Measurements from ENCODE around the gene LTB4R.

Gene LTB4R, protein sequence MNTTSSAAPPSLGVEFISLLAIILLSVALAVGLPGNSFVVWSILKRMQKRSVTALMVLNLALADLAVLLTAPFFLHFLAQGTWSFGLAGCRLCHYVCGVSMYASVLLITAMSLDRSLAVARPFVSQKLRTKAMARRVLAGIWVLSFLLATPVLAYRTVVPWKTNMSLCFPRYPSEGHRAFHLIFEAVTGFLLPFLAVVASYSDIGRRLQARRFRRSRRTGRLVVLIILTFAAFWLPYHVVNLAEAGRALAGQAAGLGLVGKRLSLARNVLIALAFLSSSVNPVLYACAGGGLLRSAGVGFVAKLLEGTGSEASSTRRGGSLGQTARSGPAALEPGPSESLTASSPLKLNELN

DNA sequence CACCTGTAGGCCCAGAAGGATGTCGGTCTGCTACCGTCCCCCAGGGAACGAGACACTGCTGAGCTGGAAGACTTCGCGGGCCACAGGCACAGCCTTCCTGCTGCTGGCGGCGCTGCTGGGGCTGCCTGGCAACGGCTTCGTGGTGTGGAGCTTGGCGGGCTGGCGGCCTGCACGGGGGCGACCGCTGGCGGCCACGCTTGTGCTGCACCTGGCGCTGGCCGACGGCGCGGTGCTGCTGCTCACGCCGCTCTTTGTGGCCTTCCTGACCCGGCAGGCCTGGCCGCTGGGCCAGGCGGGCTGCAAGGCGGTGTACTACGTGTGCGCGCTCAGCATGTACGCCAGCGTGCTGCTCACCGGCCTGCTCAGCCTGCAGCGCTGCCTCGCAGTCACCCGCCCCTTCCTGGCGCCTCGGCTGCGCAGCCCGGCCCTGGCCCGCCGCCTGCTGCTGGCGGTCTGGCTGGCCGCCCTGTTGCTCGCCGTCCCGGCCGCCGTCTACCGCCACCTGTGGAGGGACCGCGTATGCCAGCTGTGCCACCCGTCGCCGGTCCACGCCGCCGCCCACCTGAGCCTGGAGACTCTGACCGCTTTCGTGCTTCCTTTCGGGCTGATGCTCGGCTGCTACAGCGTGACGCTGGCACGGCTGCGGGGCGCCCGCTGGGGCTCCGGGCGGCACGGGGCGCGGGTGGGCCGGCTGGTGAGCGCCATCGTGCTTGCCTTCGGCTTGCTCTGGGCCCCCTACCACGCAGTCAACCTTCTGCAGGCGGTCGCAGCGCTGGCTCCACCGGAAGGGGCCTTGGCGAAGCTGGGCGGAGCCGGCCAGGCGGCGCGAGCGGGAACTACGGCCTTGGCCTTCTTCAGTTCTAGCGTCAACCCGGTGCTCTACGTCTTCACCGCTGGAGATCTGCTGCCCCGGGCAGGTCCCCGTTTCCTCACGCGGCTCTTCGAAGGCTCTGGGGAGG is at the start of gene LTB4R:
TSS of gene LTB4R (plus strand) at position 857 of the 959 bp plus-strand sequence. CDS start 4,150 bp downstream, outside the sequence.
- peak; percentile 80 for DNase-seq (ENCODE audit: low spot score)

DNA sequence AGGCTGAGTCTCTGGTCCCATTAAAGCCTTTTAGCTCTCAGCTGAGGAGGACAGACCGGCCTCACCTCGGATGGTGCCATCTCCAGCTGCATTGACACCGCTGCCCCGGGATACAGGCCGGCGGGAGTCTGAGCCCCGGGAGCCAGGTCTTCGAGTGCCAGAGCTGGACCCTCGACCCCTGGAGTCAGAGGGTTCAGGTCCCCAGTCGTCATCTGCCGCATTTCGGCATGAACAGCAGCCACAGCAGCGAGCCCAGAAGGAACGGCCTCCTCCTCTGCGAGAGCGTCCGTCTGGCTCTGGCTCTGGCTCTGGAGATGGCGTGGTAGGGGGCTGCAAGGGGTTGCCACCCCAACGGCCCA is 49.4 kb upstream of the LTB4R start:
- DNase-seq (ENCODE audit: low spot score): no peak

- DNase-seq (ENCODE audit: low spot score): no peak
These were observed 48.2 kb upstream of the LTB4R start, which contains the start of gene TGM1 for GRCh38 chr14:24262821-24263733. Gene TGM1 (minus strand): TSS chr14:24263177. CDS start chr14:24262352, 825 bp downstream.

DNA sequence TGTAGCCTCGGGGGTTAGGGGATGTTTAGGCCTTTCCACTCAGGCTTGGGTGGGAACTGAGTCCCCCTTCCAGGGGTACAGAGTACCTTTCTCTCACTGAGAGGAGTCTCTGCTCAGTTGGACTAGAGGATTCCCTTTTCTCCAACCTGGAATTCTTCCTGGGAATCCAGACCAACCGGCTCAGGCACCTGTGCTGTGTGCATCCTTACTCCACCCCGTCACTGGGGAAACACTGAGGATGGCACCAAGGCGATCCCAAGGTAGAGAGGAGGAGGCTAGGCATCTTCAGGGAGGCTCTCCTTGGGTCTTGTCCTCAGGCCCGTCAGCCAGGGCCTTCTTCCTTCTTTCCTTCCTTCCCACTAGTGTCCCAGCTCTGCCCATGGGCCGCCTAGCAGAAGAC is 47.5 kb upstream of the LTB4R start:
- no peak for DNase-seq (ENCODE audit: low spot score)

GRCh38 chr14:24264298-24264697 is 47.0 kb upstream of the LTB4R start:
- no peak for DNase-seq (ENCODE audit: low spot score)

DNA sequence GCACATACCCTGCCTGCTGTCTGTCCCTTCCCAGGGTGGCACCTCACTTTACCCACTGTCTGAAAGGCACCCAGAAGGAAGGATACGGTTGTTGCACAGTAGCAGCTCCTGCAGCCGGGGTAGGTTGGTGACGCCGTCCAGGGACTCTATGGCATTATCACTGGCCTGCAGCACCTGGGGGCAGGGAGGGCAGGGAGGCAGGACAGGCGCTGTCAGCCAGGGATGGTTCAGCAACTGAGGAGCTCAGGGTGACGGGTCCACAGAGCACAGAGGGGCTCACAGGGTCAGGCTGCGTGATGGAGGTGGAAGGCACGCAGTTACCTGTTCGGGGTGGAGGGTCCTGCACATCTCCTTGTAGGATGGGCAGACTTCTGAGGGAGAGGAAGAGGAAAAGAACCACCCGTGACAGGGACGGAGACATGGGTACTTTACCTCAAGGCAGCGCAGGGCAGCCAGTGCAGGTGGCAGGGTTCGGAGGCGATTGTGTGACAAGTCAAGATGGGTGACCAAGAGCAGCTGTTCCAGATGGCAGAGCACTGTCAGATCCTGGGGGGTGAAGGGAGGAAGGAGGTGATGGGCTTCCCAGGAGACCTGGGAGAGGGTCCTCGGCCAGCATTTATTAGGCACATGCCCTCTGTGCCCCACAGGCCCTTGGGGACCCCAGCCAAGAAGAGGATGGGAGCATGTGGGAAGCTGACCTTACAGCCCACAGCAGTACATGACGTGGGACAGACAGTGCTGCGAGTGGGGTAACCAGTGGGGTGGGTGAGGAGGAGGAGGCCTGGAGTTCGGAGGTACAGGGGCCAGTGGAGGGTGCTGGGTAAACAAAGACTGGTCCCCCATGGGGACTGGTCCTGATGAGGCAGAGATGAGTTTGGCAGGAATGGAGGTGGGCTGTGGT is 44.7 kb upstream of the LTB4R start:
- DNase-seq (ENCODE audit: low spot score): no peak

DNA sequence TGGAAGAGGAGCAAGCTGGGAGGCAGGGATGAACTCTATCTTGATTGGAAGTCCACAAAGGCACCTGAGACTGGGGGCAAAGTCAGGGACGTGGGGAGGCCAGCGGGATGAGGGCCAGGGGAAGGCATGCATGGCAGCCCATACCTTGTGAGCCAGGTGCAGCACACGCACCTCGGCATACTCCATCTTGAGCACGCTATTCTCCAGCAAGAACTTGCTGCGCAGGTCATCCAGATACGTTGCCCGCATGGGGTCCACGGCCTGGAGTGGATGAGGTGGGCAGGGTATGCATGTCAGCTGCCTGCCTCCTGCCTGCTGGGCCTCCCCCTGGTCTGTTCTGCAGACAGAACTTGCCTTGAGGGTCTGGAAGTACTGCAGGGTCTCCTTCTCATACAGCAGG is 43.8 kb upstream of the LTB4R start:
- no peak for DNase-seq (ENCODE audit: low spot score)

- DNase-seq (ENCODE audit: low spot score): no peak
These were observed 43.1 kb upstream of the LTB4R start for GRCh38 chr14:24268225-24268624.

DNA sequence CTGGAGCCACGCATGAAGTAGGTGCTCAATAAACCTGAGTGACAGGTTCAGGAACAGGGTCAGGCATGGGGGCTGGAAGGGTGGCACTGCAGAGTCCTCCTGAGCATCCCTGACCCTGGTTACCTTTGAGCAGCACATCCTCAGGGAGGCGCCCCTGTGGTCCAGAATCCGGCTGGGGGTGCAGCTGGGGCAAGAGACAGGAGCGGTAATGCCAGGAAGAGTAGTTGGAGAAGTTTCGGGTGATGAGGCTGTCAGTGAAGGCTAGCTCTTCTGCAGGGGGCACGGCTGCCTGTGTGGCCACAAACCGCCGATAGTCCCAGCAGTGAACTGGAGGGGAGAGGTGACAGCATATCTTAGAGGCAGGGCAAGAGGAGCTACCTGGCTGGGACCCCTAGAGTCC is 41.9 kb upstream of the LTB4R start:
- DNase-seq (ENCODE audit: low spot score): no peak

GRCh38 chr14:24269910-24270536 is 41.3 kb upstream of the LTB4R start:
- DNase-seq (ENCODE audit: low spot score): no peak

DNA sequence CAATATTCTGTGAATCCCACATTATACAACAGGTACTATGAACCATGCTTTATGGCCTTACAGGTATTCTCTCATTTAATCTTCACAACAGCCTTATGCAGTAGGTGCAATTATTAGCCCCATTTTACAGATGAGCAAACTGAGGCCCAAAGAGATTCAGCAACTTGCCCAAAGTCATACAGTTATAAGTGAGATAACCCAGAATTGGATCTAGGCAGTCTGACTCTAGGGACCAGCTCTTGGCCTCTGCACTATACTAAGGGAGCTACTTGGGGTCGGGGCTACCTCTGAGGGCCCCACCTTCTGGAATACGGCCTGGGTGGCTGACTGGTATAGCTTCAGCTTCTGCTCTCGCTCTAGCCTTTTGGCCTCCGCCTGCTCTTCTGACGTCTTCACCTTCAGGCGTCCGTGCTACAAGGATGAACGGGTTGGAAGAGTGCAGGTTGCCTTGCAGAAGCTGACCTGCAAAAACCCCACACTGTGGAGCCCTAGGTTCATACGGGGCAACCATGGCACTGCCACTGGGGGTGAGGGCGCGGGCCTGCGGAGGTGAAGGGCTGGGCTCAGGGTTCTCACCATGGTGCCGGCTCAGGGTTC is 40.7 kb upstream of the LTB4R start:
- DNase-seq (ENCODE audit: low spot score): no peak

- DNase-seq (ENCODE audit: low spot score): peak; percentile 93
These were observed 40.0 kb upstream of the LTB4R start, which contains the start of gene RABGGTA for GRCh38 chr14:24271134-24271833. Gene RABGGTA (minus strand): TSS chr14:24271597. CDS start chr14:24271115, 482 bp downstream.

DNA sequence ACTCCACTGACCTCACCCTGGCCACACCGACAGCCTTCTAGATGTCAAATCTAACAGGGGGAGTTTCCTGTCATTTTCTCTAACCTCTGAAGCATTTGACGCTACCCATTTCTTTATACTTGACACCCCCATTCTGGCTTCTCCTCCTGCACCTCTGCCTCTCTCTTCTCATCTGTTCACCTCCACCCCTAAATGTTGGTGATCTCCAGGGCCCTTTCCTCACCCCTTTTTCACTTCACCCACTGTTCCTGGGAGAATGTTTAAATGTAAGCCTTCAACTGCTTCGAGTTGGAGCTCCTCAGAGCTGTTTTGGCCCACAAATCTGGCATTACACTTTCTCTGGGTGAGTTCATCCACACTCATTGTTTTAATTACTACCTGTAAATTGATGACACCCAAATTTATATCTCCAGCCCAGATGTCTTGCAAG is 39.5 kb upstream of the LTB4R start:
- no peak for DNase-seq (ENCODE audit: low spot score)

DNA sequence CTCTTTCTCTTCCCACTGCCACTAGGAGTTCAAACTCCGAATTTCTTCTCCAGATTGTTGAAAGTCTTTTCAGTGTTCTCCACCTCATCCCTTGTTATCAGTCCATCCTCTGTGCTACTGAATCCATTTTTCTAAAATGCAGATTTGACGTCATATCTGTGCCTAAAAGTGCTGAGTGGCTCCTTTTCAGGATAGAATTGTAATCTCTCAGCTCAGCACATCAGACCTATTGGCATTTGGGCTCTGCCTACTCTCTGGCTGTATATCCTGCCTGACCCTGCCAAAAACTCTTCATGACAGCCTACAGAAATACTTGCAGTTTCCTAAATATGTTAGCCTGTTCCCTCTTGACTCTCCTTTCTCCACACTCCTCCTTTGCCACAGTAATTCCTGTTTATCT is 38.8 kb upstream of the LTB4R start:
- DNase-seq (ENCODE audit: low spot score): no peak

GRCh38 chr14:24273422-24273998 is 37.8 kb upstream of the LTB4R start:
- peak; percentile 41 for DNase-seq (ENCODE audit: low spot score)

DNA sequence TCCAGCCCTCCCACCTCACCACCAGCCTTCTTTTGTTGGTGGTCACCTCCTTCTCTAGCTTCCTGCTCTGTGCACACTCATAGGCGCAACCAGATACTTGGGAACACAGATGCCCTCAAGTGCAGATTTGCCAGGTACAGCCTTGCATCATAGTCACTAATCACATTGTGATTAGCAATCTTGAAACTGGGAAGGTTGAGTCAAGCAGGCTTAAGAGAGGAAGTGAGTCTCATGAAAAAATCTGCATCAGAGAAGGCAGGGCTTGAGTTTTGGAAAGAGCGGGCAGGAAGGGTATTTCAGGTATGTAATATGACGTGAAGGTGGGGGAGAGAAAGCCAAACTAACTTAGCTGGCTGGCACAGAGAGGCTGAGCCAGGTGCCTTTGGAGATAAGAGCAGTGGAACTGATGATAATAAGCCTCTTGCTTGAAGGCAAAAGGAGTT is 37.2 kb upstream of the LTB4R start:
- DNase-seq (ENCODE audit: low spot score): peak; percentile 91

DNA sequence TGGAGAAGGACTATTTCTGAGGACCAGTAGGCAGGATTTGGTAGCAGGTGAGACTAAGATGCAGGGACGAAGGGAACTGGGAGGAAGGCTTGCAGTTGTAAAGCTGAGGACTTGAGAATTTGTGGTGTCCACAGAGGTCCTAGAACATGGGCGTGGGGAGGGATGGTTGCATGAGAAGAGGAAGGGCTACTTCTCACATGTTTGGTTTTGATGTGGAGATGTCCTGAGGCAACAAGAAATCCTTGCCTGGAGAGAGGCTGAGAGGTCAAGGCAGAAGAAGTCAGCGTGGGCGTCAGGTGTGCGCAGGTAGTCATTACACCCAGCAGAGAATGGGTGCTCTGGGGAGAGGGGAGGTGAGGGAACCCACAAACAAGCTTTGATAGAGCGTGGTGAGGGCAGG is 34.2 kb upstream of the LTB4R start:
- DNase-seq (ENCODE audit: low spot score): no peak

- no peak for DNase-seq (ENCODE audit: low spot score)
These were observed 33.5 kb upstream of the LTB4R start for GRCh38 chr14:24277606-24278321.

Measured in kidney tubule cell (primary cell).